Panc1 (cell line): Measurements from ENCODE around the gene AMPH. TPM values are rescaled to one million over a fixed set of nuclear protein-coding genes. Genes with fewer than 3 reads are reported as not detected.

Source experiments
- ATAC-seq: fragments of 200-7000 bp; cut with Tn5 transposase; 2 replicates; pipeline ENCODE4 v1.9.1; 2020; ENCODE audit warnings: mild to moderate bottlenecking, moderate library complexity
- BruUV-seq: library from RNA; stranded (reverse); fragments of 400-500 nt; replicated peaks from 2 replicates; lab custom pipeline; 2021; lab: Mats Ljungman, UMichigan
- CTCF ChIA-PET: fragments of 300-600 bp; sonication (Branson Sonifier 250); formaldehyde crosslinking; loops from one replicate; lab custom pipeline; 2022; ENCODE audit warnings: antibody characterized with exemption; lab: Charles Lee
- POLR2A ChIA-PET: fragments of 300-600 bp; sonication (Branson Sonifier 250); formaldehyde crosslinking; loops from one replicate; lab custom pipeline; 2022; ENCODE audit warnings: antibody characterized with exemption; lab: Charles Lee
- DNase-seq: peaks from one replicate; pipeline ENCODE4 v3.0.0-alpha.2; 2010; ENCODE audit warnings: low read depth, low spot score
- H3K27ac ChIP-seq: 2 replicates; pipeline ENCODE4 v1.5.1; 2011; ENCODE audit warnings: mild to moderate bottlenecking, low read length, inconsistent platforms
- H3K27me3 ChIP-seq: fragments of 200-500 bp; sonication (Bioruptor generic); 2 replicates; pipeline ENCODE4 v1.6.0; 2014; ENCODE audit warnings: low read length, inconsistent platforms; ENCODE audit not compliant: control insufficient read depth, insufficient read depth
- H3K36me3 ChIP-seq: fragments of 200-500 bp; sonication (Bioruptor generic); 2 replicates; pipeline ENCODE4 v1.5.1; 2014; ENCODE audit warnings: inconsistent platforms, mild to moderate bottlenecking, low read length, moderate library complexity; ENCODE audit not compliant: control insufficient read depth, insufficient read depth
- H3K4me1 ChIP-seq: 2 replicates; pipeline ENCODE4 v1.5.1; 2011; ENCODE audit warnings: inconsistent platforms, mild to moderate bottlenecking, low read length, moderate library complexity; ENCODE audit not compliant: control insufficient read depth, insufficient read depth
- H3K4me3 ChIP-seq, 2 experiments: 2 replicates each; pipeline ENCODE4 v1.5.1; 2011 to 2012; ENCODE audit warnings: low read depth in 2 of 2, low read length in 2 of 2, mild to moderate bottlenecking in 2 of 2, inconsistent platforms in 1 of 2, moderate library complexity in 1 of 2
- H3K9me3 ChIP-seq: fragments of 200-500 bp; sonication (Bioruptor generic); 2 replicates; pipeline ENCODE4 v1.5.1; 2014; ENCODE audit warnings: low read depth, mild to moderate bottlenecking, inconsistent platforms, low read length, moderate library complexity; ENCODE audit not compliant: control insufficient read depth, insufficient read depth
- POLR2AphosphoS5 ChIP-seq: IDR thresholded peaks from 2 replicates; pipeline ENCODE4 v1.6.1; 2012; ENCODE audit warnings: mild to moderate bottlenecking, low read depth, low read length, moderate library complexity
- SIN3A ChIP-seq: IDR thresholded peaks from 2 replicates; pipeline ENCODE4 v1.6.1; 2012; ENCODE audit warnings: low read depth, mild to moderate bottlenecking, low read length, moderate library complexity, borderline replicate concordance; ENCODE audit not compliant: insufficient read depth
- TCF7L2 ChIP-seq: IDR thresholded peaks from 2 replicates; pipeline ENCODE4 v1.6.1; 2011; ENCODE audit warnings: mild to moderate bottlenecking, low read depth, low read length, inconsistent platforms
- in situ Hi-C: cut with HindIII; loops from 2 replicates; pipeline ENCODE4 v1.10.0; 2016; ENCODE audit warnings: low sequenced_read_pairs, low pct_unique_long_range_greater_than_20kb
- intact Hi-C: fragments of 100-400 bp; cut with micrococcal nuclease; formaldehyde crosslinking; loops from one replicate; pipeline ENCODE4 v1.10.0; 2022; ENCODE audit not compliant: unreplicated experiment
- total RNA-seq: library from RNA; stranded (reverse); gene quantifications from one replicate; pipeline ENCODE4 v1.2.1, GENCODE V29; 2021; ENCODE audit not compliant: unreplicated experiment
- TF ChIP-seq, protein P1 (sequence below): fragments of 450-650 bp; IDR thresholded peaks from 2 replicates; pipeline ENCODE4 v1.5.1; 2017; ENCODE audit warnings: mild to moderate bottlenecking
- TF ChIP-seq, protein P2 (sequence below), 2 experiments: IDR thresholded peaks; 2 replicates each; pipeline ENCODE4 v1.6.1; 2011 to 2012; ENCODE audit warnings: low read depth in 2 of 2, control low read depth in 1 of 2, low read length in 1 of 2, mild to moderate bottlenecking in 1 of 2, moderate library complexity in 1 of 2; ENCODE audit not compliant: insufficient read depth in 1 of 2

Gene AMPH
- total RNA-seq, 1 experiment from 2014 or later, result not detected

DNA sequence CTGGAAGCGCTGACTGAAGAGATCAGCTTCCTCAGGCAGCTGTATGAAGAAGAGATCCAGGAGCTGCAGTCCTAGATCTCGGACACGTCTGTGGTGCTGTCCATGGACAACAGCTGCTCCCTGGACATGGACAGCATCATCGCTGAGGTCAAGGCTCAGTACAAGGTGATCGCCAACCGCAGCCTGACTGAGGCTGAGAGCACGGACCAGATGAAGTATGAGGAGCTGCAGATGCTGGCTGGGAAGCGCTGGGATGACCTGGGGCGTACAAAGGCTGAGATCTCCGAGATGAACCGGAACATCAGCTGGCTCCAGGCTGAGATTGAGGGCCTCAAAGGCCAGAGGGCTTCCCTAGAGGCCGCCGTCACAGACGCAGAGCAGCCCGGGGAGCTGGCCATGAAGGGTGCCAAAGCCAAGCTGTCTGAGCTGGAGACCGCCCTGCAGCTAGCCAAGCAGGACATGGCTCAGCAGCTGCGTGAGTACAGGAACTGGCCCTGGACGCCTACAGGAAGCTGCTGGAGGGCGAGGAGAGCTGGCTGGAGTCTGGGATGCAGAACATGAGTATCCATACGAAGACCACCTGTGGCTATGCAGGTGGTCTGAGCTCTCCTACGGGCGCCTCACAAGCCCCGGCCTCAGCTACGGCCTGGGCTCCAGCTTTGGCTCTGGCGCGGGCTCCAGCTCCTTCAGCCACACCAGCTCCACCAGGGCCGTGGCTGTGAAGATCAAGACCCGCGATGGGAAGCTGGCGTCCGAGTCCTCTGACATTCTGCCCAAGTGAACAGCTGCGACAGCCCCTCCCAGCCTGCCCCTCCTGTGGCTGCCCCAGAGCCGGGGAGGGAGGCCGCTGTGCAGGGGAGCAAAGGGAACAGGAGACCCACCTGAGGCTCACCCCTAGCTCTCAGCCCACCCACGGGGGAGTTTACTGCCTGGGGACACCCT lies 24.9 kb upstream of the AMPH start:
- DNase-seq (no peak), ATAC-seq (no peak)
- CTCF ChIA-PET, result interaction anchor here (0.8 kb wide), 1 partner anchor 282 kb away, joined by 3 read pairs; no protein-coding TSS in a partner anchor
- no peaks in the 10 kb centered on the region for H3K36me3 ChIP-seq
- intact Hi-C loops, result no loop called here
- H3K4me3 ChIP-seq, result no peak overlapping the region
- POLR2A ChIA-PET, result no interaction called here
- H3K27me3 ChIP-seq, result no peaks in the 10 kb centered on the region
- H3K9me3 ChIP-seq, result no peaks in the 10 kb centered on the region
- BruUV-seq, result no TSS peak
- TF ChIP-seq SIN3A (no peak), POLR2AphosphoS5 (no peak), TCF7L2 (no peak)
- TF ChIP-seq, protein P1, sequence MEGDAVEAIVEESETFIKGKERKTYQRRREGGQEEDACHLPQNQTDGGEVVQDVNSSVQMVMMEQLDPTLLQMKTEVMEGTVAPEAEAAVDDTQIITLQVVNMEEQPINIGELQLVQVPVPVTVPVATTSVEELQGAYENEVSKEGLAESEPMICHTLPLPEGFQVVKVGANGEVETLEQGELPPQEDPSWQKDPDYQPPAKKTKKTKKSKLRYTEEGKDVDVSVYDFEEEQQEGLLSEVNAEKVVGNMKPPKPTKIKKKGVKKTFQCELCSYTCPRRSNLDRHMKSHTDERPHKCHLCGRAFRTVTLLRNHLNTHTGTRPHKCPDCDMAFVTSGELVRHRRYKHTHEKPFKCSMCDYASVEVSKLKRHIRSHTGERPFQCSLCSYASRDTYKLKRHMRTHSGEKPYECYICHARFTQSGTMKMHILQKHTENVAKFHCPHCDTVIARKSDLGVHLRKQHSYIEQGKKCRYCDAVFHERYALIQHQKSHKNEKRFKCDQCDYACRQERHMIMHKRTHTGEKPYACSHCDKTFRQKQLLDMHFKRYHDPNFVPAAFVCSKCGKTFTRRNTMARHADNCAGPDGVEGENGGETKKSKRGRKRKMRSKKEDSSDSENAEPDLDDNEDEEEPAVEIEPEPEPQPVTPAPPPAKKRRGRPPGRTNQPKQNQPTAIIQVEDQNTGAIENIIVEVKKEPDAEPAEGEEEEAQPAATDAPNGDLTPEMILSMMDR, result no peak
- TF ChIP-seq, protein P2, sequence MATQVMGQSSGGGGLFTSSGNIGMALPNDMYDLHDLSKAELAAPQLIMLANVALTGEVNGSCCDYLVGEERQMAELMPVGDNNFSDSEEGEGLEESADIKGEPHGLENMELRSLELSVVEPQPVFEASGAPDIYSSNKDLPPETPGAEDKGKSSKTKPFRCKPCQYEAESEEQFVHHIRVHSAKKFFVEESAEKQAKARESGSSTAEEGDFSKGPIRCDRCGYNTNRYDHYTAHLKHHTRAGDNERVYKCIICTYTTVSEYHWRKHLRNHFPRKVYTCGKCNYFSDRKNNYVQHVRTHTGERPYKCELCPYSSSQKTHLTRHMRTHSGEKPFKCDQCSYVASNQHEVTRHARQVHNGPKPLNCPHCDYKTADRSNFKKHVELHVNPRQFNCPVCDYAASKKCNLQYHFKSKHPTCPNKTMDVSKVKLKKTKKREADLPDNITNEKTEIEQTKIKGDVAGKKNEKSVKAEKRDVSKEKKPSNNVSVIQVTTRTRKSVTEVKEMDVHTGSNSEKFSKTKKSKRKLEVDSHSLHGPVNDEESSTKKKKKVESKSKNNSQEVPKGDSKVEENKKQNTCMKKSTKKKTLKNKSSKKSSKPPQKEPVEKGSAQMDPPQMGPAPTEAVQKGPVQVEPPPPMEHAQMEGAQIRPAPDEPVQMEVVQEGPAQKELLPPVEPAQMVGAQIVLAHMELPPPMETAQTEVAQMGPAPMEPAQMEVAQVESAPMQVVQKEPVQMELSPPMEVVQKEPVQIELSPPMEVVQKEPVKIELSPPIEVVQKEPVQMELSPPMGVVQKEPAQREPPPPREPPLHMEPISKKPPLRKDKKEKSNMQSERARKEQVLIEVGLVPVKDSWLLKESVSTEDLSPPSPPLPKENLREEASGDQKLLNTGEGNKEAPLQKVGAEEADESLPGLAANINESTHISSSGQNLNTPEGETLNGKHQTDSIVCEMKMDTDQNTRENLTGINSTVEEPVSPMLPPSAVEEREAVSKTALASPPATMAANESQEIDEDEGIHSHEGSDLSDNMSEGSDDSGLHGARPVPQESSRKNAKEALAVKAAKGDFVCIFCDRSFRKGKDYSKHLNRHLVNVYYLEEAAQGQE (IDR thresholded peaks at IDR 0.05; ENCODE audit: insufficient read depth in 1 of 2, low read depth in 2 of 2, low read length in 1 of 2), result no peak
- in situ Hi-C loops, result no loop called here
- no peak overlapping the region for H3K27ac ChIP-seq
- H3K4me1 ChIP-seq, result no peaks in the 10 kb centered on the region

DNA sequence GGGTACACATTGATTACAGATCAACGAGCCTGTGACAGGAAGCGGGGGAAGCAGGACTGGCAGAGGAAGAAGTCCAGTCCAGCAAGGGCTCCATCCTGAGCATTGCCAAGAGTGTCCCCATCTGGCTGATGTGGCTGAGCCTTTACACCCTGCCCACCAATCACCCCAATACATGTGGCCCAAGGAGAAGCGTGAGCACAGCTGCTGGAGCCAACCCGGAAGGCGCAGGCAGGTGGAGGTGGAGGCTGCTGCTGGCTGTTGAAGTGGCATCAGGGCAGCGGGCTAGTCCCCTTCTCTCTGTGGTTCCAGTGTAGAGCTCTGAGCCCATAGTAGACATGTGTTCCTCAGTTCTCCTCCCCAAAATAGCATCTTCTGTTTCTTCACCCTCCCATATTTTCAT lies 6.8 kb upstream of the AMPH start:
- intact Hi-C loops, result loop anchor here (10.0 kb wide), 1 partner anchor 63 kb away; no protein-coding TSS in a partner anchor
- DNase-seq, result no peak
- no peaks in the 10 kb centered on the region for H3K4me1 ChIP-seq
- TF ChIP-seq, protein P1, result no peak
- TF ChIP-seq TCF7L2, result no peak
- TF ChIP-seq, protein P2 (IDR thresholded peaks at IDR 0.05; ENCODE audit: insufficient read depth in 1 of 2, low read depth in 2 of 2, low read length in 1 of 2), result no peak
- no peak for TF ChIP-seq SIN3A
- TF ChIP-seq POLR2AphosphoS5, result no peak
- no peak for ATAC-seq
- H3K4me3 ChIP-seq, result no peak overlapping the region
- ChIA-PET CTCF (interaction anchor here (0.6 kb wide), 1 partner anchor 22 kb away, joined by 7 read pairs; no protein-coding TSS in a partner anchor), POLR2A (no interaction called here)
- in situ Hi-C loops, result no loop called here
- no peak overlapping the region for H3K27ac ChIP-seq
- no peaks in the 10 kb centered on the region for H3K36me3 ChIP-seq
- H3K27me3 ChIP-seq, result peaks cover 4% of the 10 kb centered on the region; the same call in 1 of the 2 replicates
- BruUV-seq, result no TSS peak
- H3K9me3 ChIP-seq, result no peaks in the 10 kb centered on the region
